DND-41 (cell line): ENCODE data around the gene GIMAP7.
"Not testable (repeated sequence)": the region's sequence is repeated elsewhere in the genome, so short reads cannot be mapped to it uniquely, and the experiment has no call there.

Experiments
- ATAC-seq: fragments of 200-7000 bp; cut with Tn5 transposase; 3 replicates; pipeline ENCODE4 v1.9.1; 2021; ENCODE audit warnings: low read depth; ENCODE audit not compliant: insufficient read depth
- DNase-seq: peaks from one replicate; pipeline ENCODE4 v3.0.0-alpha.2; 2020
- H2AFZ ChIP-seq: 2 replicates; pipeline ENCODE4 v1.6.0; 2012; ENCODE audit warnings: low read depth, low read length
- H3K27ac ChIP-seq: 2 replicates; pipeline ENCODE4 v1.5.1; 2012; ENCODE audit warnings: low read length, inconsistent platforms
- H3K27me3 ChIP-seq: fragments of 200-600 bp; sonication (generic); 2 replicates; pipeline ENCODE4 v1.6.0; 2012; ENCODE audit warnings: low read length, mild to moderate bottlenecking, inconsistent platforms; ENCODE audit not compliant: insufficient read depth, poor library complexity
- H3K36me3 ChIP-seq: 2 replicates; pipeline ENCODE4 v1.5.1; 2012; ENCODE audit warnings: low read length, inconsistent platforms; ENCODE audit not compliant: insufficient read depth
- H3K4me1 ChIP-seq: 2 replicates; pipeline ENCODE4 v1.5.1; 2012; ENCODE audit warnings: mild to moderate bottlenecking, low read length; ENCODE audit not compliant: insufficient read depth
- H3K4me2 ChIP-seq: 2 replicates; pipeline ENCODE4 v1.6.0; 2012; ENCODE audit warnings: mild to moderate bottlenecking, moderate library complexity, low read length, inconsistent platforms; ENCODE audit not compliant: insufficient read depth
- H3K4me3 ChIP-seq, 2 experiments: fragments of 200-600 bp in 1 of 2; shearing (Covaris generic) in 1 of 2; 2 replicates each; pipeline ENCODE4 v1.5.1; 2012 to 2016; ENCODE audit warnings: inconsistent platforms in 2 of 2, low read length in 2 of 2, mild to moderate bottlenecking in 2 of 2, low read depth in 1 of 2, moderate library complexity in 1 of 2
- H3K79me2 ChIP-seq: 2 replicates; pipeline ENCODE4 v1.6.0; 2012; ENCODE audit warnings: low read length, inconsistent platforms; ENCODE audit not compliant: insufficient read depth
- H3K9ac ChIP-seq: 2 replicates; pipeline ENCODE4 v1.6.0; 2012; ENCODE audit warnings: low read depth, mild to moderate bottlenecking, inconsistent platforms, low read length, moderate library complexity
- H3K9me3 ChIP-seq: 2 replicates; pipeline ENCODE4 v1.5.1; 2012; ENCODE audit warnings: low read length, moderate library complexity, mild to moderate bottlenecking, inconsistent platforms; ENCODE audit not compliant: insufficient read depth, severe bottlenecking
- H4K20me1 ChIP-seq: 2 replicates; pipeline ENCODE4 v1.6.0; 2012; ENCODE audit warnings: low read length; ENCODE audit not compliant: insufficient read depth
- CTCF ChIP-seq: IDR thresholded peaks from 2 replicates; pipeline ENCODE4 v1.5.1; 2012; ENCODE audit warnings: borderline replicate concordance, low read length, moderate library complexity, mild to moderate bottlenecking; ENCODE audit not compliant: poor library complexity, severe bottlenecking; ENCODE audit errors: extremely low read depth
- EZH2 ChIP-seq: IDR thresholded peaks from 3 replicates; pipeline ENCODE4 v1.6.1; 2012; ENCODE audit warnings: borderline replicate concordance, low read depth, mild to moderate bottlenecking, moderate library complexity, low read length, inconsistent platforms; ENCODE audit not compliant: severe bottlenecking

GIMAP7 gene

DNA sequence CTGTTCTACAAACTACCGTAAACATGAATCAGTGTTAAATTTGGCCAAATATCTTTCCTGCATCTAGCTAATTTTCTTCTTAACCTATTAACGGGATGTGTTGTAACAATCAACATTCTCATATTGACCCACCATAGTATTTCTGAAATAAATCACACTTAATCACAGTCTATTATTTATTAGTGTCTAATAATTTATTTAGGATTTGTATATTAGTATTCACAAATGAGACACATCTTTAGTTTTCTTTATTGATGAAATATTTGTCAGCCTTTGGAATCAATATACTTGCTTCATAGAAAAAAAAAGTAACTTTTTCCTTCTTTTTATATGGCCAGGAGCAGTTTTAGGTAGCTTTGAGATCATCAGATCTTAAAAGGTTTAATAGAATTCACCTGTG is 4.6 kb downstream of the GIMAP7 start:
- no peaks in the 10 kb centered on the region for H3K9me3 ChIP-seq
- no peak for TF ChIP-seq CTCF
- TF ChIP-seq EZH2: no peak
- H3K4me2 ChIP-seq: peak overlapping the region; percentile 71
- ATAC-seq (no peak), DNase-seq (no peak)
- peaks cover 47% of the 10 kb centered on the region for H3K4me1 ChIP-seq
- peaks cover 70% of the 10 kb centered on the region for H3K79me2 ChIP-seq
- H3K4me3 ChIP-seq: peak overlapping the region; percentile 10 to 74; a peak in 3 of 4 replicates
- H4K20me1 ChIP-seq: peaks cover 7% of the 10 kb centered on the region; the same call in 1 of the 2 replicates
- peak overlapping the region; percentile 35; the same call in 1 of the 2 replicates for H3K9ac ChIP-seq
- H3K27me3 ChIP-seq: no peaks in the 10 kb centered on the region
- no peak overlapping the region for H3K27ac ChIP-seq
- H2AFZ ChIP-seq: no peak overlapping the region
- H3K36me3 ChIP-seq: peaks cover 26% of the 10 kb centered on the region

GRCh38 chr7:150520145-150520544 is 5.5 kb downstream of the GIMAP7 start:
- H3K4me1 ChIP-seq: peaks cover 42% of the 10 kb centered on the region
- H3K36me3 ChIP-seq: peaks cover 26% of the 10 kb centered on the region
- DNase-seq (no peak), ATAC-seq (no peak)
- H3K79me2 ChIP-seq: peaks cover 62% of the 10 kb centered on the region
- peak overlapping the region; percentile 71 for H3K4me2 ChIP-seq
- TF ChIP-seq EZH2: no peak
- TF ChIP-seq CTCF: no peak
- H3K27ac ChIP-seq: peak overlapping the region; percentile 49
- peaks cover 7% of the 10 kb centered on the region; the same call in 1 of the 2 replicates for H4K20me1 ChIP-seq
- no peak overlapping the region for H2AFZ ChIP-seq
- H3K4me3 ChIP-seq: peak overlapping the region in 1 of 2 experiments; percentile 74; a peak in 3 of 4 replicates
- no peaks in the 10 kb centered on the region for H3K9me3 ChIP-seq
- no peaks in the 10 kb centered on the region for H3K27me3 ChIP-seq
- peak overlapping the region; percentile 35 for H3K9ac ChIP-seq

DNA sequence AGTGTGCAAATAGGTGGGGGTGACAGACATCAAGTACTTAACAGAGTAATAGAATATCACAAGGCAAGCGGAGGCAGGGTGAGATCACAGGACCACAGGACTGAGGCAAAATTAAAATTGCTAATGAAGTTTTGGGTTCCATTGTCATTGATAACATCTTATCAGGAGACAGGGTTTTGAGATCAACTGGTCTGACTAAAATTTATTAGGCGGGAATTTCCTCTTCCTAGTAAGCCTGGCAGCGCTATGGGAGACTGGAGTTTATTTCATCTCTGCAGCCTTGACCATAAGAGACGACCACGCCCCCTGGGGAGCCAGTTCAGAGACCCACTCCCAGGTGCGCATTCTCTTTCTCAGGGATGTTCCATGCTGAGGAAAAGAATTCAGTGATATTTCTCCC is 8.3 kb downstream of the GIMAP7 start:
- not testable (repeated sequence) for H3K9ac ChIP-seq, ATAC-seq, H4K20me1 ChIP-seq, H3K9me3 ChIP-seq, H3K4me3 ChIP-seq, H3K27me3 ChIP-seq, H3K27ac ChIP-seq, H2AFZ ChIP-seq, DNase-seq, H3K4me2 ChIP-seq
- Histone ChIP-seq H3K4me1 (peaks cover 26% of the 10 kb centered on the region), H3K36me3 (peaks cover 26% of the 10 kb centered on the region), H3K79me2 (peaks cover 34% of the 10 kb centered on the region)

DNA sequence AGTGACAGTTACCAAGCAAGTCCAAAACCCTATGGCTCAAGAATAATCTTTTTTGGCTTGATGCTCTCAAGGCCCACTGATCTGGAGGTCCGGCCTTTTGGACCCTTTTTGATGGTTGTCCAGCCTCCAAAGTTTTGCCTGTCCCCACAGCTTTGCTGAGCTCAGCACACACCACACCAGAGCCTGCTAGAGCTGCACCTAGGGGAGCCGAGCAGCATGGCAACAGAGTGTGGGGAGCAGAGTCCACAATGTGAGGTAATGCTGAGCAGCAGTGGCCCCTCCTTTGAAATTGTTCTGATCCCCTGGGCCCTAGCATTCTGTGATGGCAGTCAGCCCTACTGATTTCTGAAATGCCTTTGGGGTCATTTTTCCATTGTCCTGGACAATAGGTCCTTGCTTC is 9.3 kb downstream of the GIMAP7 start:
- TF ChIP-seq CTCF (no peak), EZH2 (no peak)
- peaks cover 26% of the 10 kb centered on the region for H3K36me3 ChIP-seq

More for the DNA sequence above, 9.3 kb downstream of the GIMAP7 start:
- Histone ChIP-seq H3K79me2 (peaks cover 23% of the 10 kb centered on the region), H3K4me2 (no peak overlapping the region), H4K20me1 (peaks cover 7% of the 10 kb centered on the region; the same call in 1 of the 2 replicates), H2AFZ (no peak overlapping the region), H3K27me3 (no peaks in the 10 kb centered on the region), H3K4me3 (no peak overlapping the region), H3K27ac (no peak overlapping the region), H3K9me3 (peaks cover 4% of the 10 kb centered on the region), H3K9ac (no peak overlapping the region), H3K4me1 (peaks cover 15% of the 10 kb centered on the region)
- DNase-seq: no peak
- ATAC-seq: peak; percentile 68
